ENCODE results near the gene BARX2.

The BARX2 gene

GRCh38 chr11:129352676-129353075 lies 23.0 kb upstream of the BARX2 start:
- H3K27me3 ChIP-seq (ENCODE audit: control insufficient read depth in 2 of 2, insufficient read depth in 2 of 2, low read length in 2 of 2): peaks cover 2 to 6% of the 10 kb centered on the region in 2 donors
- H3K9ac ChIP-seq (ENCODE audit: low read depth in 1 of 2, low read length in 2 of 2): no peak overlapping the region
- no peaks in the 10 kb centered on the region for H3K36me3 ChIP-seq (ENCODE audit: control insufficient read depth in 2 of 2, insufficient read depth in 2 of 2, low read length in 2 of 2)
- no peak overlapping the region for H3K4me3 ChIP-seq (ENCODE audit: low read length in 2 of 2)
- H3K4me1 ChIP-seq (ENCODE audit: control insufficient read depth in 2 of 2, insufficient read depth in 2 of 2, low read length in 2 of 2): no peaks in the 10 kb centered on the region
- no peak overlapping the region for H3K27ac ChIP-seq (ENCODE audit: low read depth in 2 of 2, low read length in 2 of 2)
- no peaks in the 10 kb centered on the region for H3K9me3 ChIP-seq (ENCODE audit: control insufficient read depth in 2 of 2, low read length in 2 of 2)

- Histone ChIP-seq H3K9me3 (ENCODE audit: control insufficient read depth in 2 of 2, low read length in 2 of 2) (no peaks in the 10 kb centered on the region), H3K27ac (ENCODE audit: low read depth in 2 of 2, low read length in 2 of 2) (no peak overlapping the region), H3K27me3 (ENCODE audit: control insufficient read depth in 2 of 2, insufficient read depth in 2 of 2, low read length in 2 of 2) (peaks cover 0 to 6% of the 10 kb centered on the region in 2 donors), H3K4me1 (ENCODE audit: control insufficient read depth in 2 of 2, insufficient read depth in 2 of 2, low read length in 2 of 2) (no peaks in the 10 kb centered on the region), H3K9ac (ENCODE audit: low read depth in 1 of 2, low read length in 2 of 2) (no peak overlapping the region), H3K36me3 (ENCODE audit: control insufficient read depth in 2 of 2, insufficient read depth in 2 of 2, low read length in 2 of 2) (no peaks in the 10 kb centered on the region), H3K4me3 (ENCODE audit: low read length in 2 of 2) (no peak overlapping the region)
Measured at GRCh38 chr11:129354691-129355090, 21.0 kb upstream of the BARX2 start.

- Histone ChIP-seq H3K27ac (ENCODE audit: low read depth in 2 of 2, low read length in 2 of 2) (no peak overlapping the region), H3K9me3 (ENCODE audit: control insufficient read depth in 2 of 2, low read length in 2 of 2) (no peaks in the 10 kb centered on the region), H3K27me3 (ENCODE audit: control insufficient read depth in 2 of 2, insufficient read depth in 2 of 2, low read length in 2 of 2) (peaks cover 1 to 8% of the 10 kb centered on the region in 2 donors), H3K36me3 (ENCODE audit: control insufficient read depth in 2 of 2, insufficient read depth in 2 of 2, low read length in 2 of 2) (no peaks in the 10 kb centered on the region), H3K4me1 (ENCODE audit: control insufficient read depth in 2 of 2, insufficient read depth in 2 of 2, low read length in 2 of 2) (peaks cover 0 to 8% of the 10 kb centered on the region in 2 donors), H3K4me3 (ENCODE audit: low read length in 2 of 2) (no peak overlapping the region), H3K9ac (ENCODE audit: low read depth in 1 of 2, low read length in 2 of 2) (no peak overlapping the region)
Measured at GRCh38 chr11:129359748-129360147, 15.9 kb upstream of the BARX2 start.

DNA sequence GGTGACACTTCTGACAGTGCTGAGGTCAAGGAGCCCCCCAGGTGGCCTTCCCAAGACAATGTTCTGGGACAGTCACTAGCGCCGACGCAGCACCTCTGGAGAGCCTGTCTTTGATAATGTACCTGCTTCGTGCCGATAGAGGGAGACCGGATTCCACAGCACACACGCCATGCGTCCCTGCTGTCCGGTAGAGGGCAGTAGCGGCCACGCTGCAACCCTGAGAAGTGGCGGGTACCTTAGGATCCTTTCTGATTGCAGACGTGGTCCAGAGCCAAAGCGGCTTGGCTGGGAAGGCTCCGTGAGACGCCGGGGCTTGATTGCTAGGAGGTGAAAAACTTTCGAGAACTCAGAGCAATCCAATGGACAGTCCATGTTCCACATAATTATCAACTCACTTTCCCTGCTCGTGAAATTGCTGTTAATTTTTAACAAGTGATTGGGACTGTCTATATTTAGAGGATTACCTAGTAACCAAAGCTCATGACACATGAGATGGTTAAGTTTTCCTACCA lies 11.4 kb upstream of the BARX2 start:
- H3K27ac ChIP-seq (ENCODE audit: low read depth in 2 of 2, low read length in 2 of 2): peak overlapping the region in 1 of 2 donors; percentile 34
- H3K9ac ChIP-seq (ENCODE audit: low read depth in 1 of 2, low read length in 2 of 2): peak overlapping the region in 1 of 2 donors; percentile 46
- no peaks in the 10 kb centered on the region for H3K36me3 ChIP-seq (ENCODE audit: control insufficient read depth in 2 of 2, insufficient read depth in 2 of 2, low read length in 2 of 2)
- H3K27me3 ChIP-seq (ENCODE audit: control insufficient read depth in 2 of 2, insufficient read depth in 2 of 2, low read length in 2 of 2): peaks cover 3 to 8% of the 10 kb centered on the region in 2 donors
- peak overlapping the region; percentile 47 to 52 for H3K4me3 ChIP-seq (ENCODE audit: low read length in 2 of 2)
- H3K9me3 ChIP-seq (ENCODE audit: control insufficient read depth in 2 of 2, low read length in 2 of 2): no peaks in the 10 kb centered on the region
- H3K4me1 ChIP-seq (ENCODE audit: control insufficient read depth in 2 of 2, insufficient read depth in 2 of 2, low read length in 2 of 2): peaks cover 0 to 11% of the 10 kb centered on the region in 2 donors

DNA sequence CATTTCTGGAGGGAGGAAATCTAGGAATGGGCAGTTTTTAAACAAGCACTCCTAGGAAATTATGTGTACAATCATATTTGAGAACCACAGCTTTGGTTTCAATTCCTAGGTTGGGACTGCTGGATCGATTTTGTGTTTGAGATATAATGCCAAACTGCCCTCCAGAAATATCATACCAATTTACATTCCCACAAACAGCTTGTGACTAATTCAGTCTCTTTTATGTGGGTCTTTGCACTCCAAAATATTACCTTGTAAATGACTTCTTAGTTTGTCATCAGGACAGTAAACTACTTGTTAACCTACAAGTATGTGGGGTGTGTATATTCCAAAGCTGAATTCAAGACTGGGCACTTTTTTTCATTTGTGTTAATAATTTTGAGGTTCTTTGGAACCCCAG lies 9.8 kb upstream of the BARX2 start:
- Histone ChIP-seq H3K4me3 (ENCODE audit: low read length in 2 of 2) (no peak overlapping the region), H3K4me1 (ENCODE audit: control insufficient read depth in 2 of 2, insufficient read depth in 2 of 2, low read length in 2 of 2) (peaks cover 0 to 15% of the 10 kb centered on the region in 2 donors), H3K27ac (ENCODE audit: low read depth in 2 of 2, low read length in 2 of 2) (no peak overlapping the region), H3K9me3 (ENCODE audit: control insufficient read depth in 2 of 2, low read length in 2 of 2) (no peaks in the 10 kb centered on the region), H3K36me3 (ENCODE audit: control insufficient read depth in 2 of 2, insufficient read depth in 2 of 2, low read length in 2 of 2) (no peaks in the 10 kb centered on the region), H3K9ac (ENCODE audit: low read depth in 1 of 2, low read length in 2 of 2) (no peak overlapping the region), H3K27me3 (ENCODE audit: control insufficient read depth in 2 of 2, insufficient read depth in 2 of 2, low read length in 2 of 2) (peaks cover 3 to 8% of the 10 kb centered on the region in 2 donors)

DNA sequence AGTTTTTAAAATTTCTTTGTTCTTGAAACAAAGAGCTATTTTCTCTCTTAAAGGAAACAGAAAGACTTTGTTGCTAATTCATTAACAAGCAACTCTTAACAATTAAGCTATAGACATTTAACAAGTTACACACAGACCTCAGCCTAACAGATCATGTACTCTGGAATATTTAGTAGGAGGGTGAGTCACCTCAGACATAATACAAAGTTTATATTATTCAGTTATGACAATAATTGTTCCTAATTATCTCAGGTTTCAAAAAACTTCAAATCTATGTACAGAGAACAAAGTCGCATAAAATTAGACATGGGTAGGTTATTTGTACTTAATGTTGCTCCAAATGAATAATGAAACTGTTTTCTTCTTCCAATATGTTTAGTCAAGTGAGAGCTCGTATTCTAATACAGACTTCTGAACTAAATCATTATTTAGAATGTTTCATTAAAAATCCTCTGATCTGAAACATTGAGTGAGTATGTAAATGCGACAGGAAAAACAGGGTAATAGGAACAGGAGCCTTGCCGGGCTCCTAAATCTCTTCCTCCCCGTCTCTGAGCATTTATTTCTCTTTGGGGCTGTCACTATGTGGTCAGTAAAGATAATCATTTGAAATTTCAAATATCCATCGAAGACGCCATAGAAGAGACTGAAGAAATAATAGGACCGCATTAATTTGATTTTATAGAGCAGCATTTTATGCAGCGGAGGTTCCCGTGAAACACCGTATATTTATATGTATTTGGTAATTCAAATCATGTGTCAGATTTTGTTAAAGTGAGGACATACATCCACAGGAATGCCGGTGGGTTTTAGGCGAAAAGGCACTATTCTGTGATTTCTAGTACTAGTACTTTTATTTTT lies 8.7 kb upstream of the BARX2 start:
- Histone ChIP-seq H3K27me3 (ENCODE audit: control insufficient read depth in 2 of 2, insufficient read depth in 2 of 2, low read length in 2 of 2) (peaks cover 8% of the 10 kb centered on the region in 2 donors), H3K4me1 (ENCODE audit: control insufficient read depth in 2 of 2, insufficient read depth in 2 of 2, low read length in 2 of 2) (peaks cover 0 to 15% of the 10 kb centered on the region in 2 donors), H3K36me3 (ENCODE audit: control insufficient read depth in 2 of 2, insufficient read depth in 2 of 2, low read length in 2 of 2) (no peaks in the 10 kb centered on the region), H3K27ac (ENCODE audit: low read depth in 2 of 2, low read length in 2 of 2) (no peak overlapping the region), H3K9me3 (ENCODE audit: control insufficient read depth in 2 of 2, low read length in 2 of 2) (no peaks in the 10 kb centered on the region), H3K9ac (ENCODE audit: low read depth in 1 of 2, low read length in 2 of 2) (no peak overlapping the region), H3K4me3 (ENCODE audit: low read length in 2 of 2) (no peak overlapping the region)

GRCh38 chr11:129368889-129369672 lies 6.6 kb upstream of the BARX2 start:
- no peaks in the 10 kb centered on the region for H3K9me3 ChIP-seq (ENCODE audit: control insufficient read depth in 2 of 2, low read length in 2 of 2)

DNA sequence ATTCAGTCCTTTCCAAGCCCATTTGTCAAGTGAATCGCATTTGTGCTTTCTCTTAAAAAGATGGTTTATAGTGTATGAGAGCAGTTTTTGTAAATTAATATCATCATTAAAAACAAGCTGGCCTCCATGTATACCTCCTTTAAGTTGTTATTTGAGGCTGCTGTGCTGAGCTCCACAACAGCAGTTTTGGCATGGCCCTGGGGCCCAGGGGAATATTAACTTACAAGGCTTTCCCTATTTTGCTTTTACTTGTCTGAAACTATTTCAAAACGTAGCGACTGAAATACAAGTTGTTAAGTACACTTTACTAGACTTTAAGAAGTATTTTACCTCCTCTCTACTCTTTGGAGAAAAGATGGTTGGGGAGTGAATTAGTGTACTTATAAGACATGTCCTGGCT lies 4.9 kb upstream of the BARX2 start:
- Histone ChIP-seq H3K4me3 (ENCODE audit: low read length in 2 of 2) (no peak overlapping the region), H3K9me3 (ENCODE audit: control insufficient read depth in 2 of 2, low read length in 2 of 2) (no peaks in the 10 kb centered on the region), H3K27me3 (ENCODE audit: control insufficient read depth in 2 of 2, insufficient read depth in 2 of 2, low read length in 2 of 2) (peaks cover 14 to 20% of the 10 kb centered on the region in 2 donors), H3K9ac (ENCODE audit: low read depth in 1 of 2, low read length in 2 of 2) (no peak overlapping the region), H3K36me3 (ENCODE audit: control insufficient read depth in 2 of 2, insufficient read depth in 2 of 2, low read length in 2 of 2) (no peaks in the 10 kb centered on the region), H3K4me1 (ENCODE audit: control insufficient read depth in 2 of 2, insufficient read depth in 2 of 2, low read length in 2 of 2) (peaks cover 16 to 19% of the 10 kb centered on the region in 2 donors), H3K27ac (ENCODE audit: low read depth in 2 of 2, low read length in 2 of 2) (no peak overlapping the region)

More at GRCh38 chr11:129368889-129369672, 6.6 kb upstream of the BARX2 start:
- H3K36me3 ChIP-seq (ENCODE audit: control insufficient read depth in 2 of 2, insufficient read depth in 2 of 2, low read length in 2 of 2): no peaks in the 10 kb centered on the region
- H3K27me3 ChIP-seq (ENCODE audit: control insufficient read depth in 2 of 2, insufficient read depth in 2 of 2, low read length in 2 of 2): peaks cover 13 to 21% of the 10 kb centered on the region in 2 donors
- no peak overlapping the region for H3K9ac ChIP-seq (ENCODE audit: low read depth in 1 of 2, low read length in 2 of 2)
- H3K27ac ChIP-seq (ENCODE audit: low read depth in 2 of 2, low read length in 2 of 2): peak overlapping the region in 1 of 2 donors; percentile 11
- H3K4me1 ChIP-seq (ENCODE audit: control insufficient read depth in 2 of 2, insufficient read depth in 2 of 2, low read length in 2 of 2): peaks cover 10 to 19% of the 10 kb centered on the region in 2 donors
- no peak overlapping the region for H3K4me3 ChIP-seq (ENCODE audit: low read length in 2 of 2)

- H3K9ac ChIP-seq (ENCODE audit: low read depth in 1 of 2, low read length in 2 of 2): peak overlapping the region in 1 of 2 donors; percentile 56
- H3K9me3 ChIP-seq (ENCODE audit: control insufficient read depth in 2 of 2, low read length in 2 of 2): no peaks in the 10 kb centered on the region
- peaks cover 21 to 22% of the 10 kb centered on the region in 2 donors for H3K4me1 ChIP-seq (ENCODE audit: control insufficient read depth in 2 of 2, insufficient read depth in 2 of 2, low read length in 2 of 2)
- H3K36me3 ChIP-seq (ENCODE audit: control insufficient read depth in 2 of 2, insufficient read depth in 2 of 2, low read length in 2 of 2): no peaks in the 10 kb centered on the region
- H3K4me3 ChIP-seq (ENCODE audit: low read length in 2 of 2): peak overlapping the region; percentile 35 to 36
- peaks cover 20 to 26% of the 10 kb centered on the region in 2 donors for H3K27me3 ChIP-seq (ENCODE audit: control insufficient read depth in 2 of 2, insufficient read depth in 2 of 2, low read length in 2 of 2)
- H3K27ac ChIP-seq (ENCODE audit: low read depth in 2 of 2, low read length in 2 of 2): no peak overlapping the region
Measured at GRCh38 chr11:129372609-129373488, 2.8 kb upstream of the BARX2 start.
